HG03432 (cell line): Measurements from ENCODE around the gene NOTCH2.
"Not testable (repeated sequence)": the region's sequence is repeated elsewhere in the genome, so short reads cannot be mapped to it uniquely, and the experiment has no call there.

Experiments used
- ATAC-seq: cut with Tn5 transposase; IDR thresholded peaks from one replicate; pipeline ENCODE4 v1.9.1; 2021; ENCODE audit warnings: mild to moderate bottlenecking, moderate library complexity; ENCODE audit not compliant: unreplicated experiment

The NOTCH2 gene

DNA sequence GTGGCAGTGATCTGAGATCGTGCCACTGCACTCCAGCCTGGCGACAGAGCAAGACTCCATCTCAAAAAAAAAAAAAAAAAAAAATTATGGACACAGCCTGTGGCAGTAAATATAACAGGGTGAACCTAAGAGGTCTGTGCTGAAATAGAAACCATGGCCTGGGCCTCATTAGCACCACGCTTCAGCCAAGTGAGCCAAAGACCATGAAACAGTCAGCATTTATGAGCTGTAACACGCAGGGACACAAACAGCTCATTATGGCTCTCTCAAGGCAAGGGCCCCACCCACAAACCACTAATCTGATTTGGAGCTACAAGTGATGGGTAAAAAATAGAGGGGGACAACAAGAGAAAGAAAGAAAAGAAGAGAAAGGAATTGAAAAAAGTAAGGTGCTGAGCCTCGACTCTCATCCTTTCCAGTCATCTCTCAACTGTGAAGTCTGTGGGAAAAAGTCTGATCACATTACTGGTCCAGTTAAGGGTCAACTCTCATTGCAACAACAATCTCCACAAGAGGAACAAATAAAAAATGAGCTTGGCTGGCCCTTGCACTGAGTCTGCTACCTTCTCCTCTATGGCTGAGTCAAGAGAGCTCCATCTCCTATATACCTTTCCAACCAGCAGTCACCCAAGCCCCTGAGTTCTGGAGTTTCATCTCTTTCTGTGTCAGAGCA lies 93.7 kb downstream of the NOTCH2 start:
- not testable (repeated sequence) for ATAC-seq

- ATAC-seq = no peak
These were observed 94.5 kb downstream of the NOTCH2 start for GRCh38 chr1:119975006-119975405.

- no peak for ATAC-seq
These were observed 95.4 kb downstream of the NOTCH2 start for GRCh38 chr1:119974013-119974412.

GRCh38 chr1:119971710-119972570 lies 97.5 kb downstream of the NOTCH2 start:
- no peak for ATAC-seq

DNA sequence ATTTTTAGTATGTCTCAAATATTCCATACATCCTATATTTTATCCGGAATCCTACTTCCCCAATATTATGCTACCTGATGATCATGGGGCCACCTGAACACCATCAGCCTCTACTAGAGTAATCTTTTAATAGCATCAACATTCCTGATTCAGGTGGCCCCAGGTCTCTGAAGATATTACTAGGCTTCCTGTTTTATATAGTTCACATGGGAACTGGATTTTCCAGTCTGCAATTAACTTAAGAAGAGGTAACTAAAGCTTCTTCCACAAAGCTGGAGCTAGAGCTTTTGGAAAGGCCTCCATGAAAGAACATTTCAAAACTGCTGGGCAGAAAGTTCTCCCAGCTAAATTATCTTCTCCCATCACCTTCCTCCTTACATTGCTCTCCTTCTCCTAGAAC lies 100.9 kb downstream of the NOTCH2 start:
- ATAC-seq = no peak

DNA sequence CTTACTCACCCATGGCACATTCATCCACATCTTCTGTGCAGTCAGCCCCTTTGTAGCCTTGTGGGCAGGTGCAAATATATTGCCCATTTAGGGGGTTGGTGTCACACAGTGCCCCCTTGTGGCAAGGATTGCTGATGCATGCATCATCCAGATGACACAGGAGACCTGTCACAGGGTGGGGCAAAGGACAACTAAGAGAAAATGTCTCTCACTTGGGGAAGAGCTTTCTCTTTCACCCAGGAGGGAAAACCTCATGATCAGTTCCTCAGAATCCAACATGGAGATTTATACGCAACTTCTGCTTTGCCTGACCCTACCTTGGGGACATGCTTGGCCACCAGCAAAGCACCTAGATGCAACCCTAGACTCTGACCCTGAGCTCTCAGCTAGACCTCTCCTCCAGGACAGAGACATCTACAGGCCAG lies 101.4 kb downstream of the NOTCH2 start:
- peak; percentile 82 for ATAC-seq

DNA sequence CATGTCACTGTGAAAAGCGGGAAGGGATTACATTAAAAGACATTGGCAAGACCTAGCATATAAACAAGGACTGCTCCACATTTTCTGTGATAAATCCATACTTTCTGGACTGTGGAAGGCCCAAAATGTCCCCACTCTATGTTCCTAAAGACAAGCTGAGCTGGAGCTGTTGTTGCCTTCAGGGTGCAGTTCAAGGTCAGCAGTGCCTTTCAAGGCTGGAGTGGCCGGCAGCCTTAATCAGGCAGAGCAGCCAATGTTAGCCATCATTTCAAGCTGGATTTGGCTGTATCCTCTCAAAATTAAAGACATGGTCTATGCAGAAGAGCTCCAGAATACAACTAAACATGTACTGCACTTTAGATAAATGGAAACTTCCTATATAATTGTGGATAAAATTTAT lies 102.8 kb downstream of the NOTCH2 start:
- ATAC-seq = no peak

DNA sequence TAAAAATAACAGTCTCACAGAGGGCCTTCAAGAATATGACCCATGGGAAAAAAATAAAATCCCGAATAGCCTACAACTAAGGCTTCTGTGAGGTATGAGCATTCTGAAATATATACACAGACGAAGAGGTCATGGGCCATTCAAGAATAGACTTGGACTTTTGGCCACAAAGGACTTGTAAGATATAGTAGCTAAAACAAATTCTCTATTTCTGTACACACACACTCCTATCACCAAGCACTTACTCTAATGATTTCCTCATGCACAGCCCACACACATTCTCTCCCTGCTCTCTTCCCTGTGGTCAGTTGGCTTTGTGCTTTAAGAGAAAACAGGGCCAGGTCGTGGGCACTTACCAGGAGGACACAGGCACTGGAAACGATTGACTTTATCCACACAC lies 103.4 kb downstream of the NOTCH2 start:
- ATAC-seq = no peak

DNA sequence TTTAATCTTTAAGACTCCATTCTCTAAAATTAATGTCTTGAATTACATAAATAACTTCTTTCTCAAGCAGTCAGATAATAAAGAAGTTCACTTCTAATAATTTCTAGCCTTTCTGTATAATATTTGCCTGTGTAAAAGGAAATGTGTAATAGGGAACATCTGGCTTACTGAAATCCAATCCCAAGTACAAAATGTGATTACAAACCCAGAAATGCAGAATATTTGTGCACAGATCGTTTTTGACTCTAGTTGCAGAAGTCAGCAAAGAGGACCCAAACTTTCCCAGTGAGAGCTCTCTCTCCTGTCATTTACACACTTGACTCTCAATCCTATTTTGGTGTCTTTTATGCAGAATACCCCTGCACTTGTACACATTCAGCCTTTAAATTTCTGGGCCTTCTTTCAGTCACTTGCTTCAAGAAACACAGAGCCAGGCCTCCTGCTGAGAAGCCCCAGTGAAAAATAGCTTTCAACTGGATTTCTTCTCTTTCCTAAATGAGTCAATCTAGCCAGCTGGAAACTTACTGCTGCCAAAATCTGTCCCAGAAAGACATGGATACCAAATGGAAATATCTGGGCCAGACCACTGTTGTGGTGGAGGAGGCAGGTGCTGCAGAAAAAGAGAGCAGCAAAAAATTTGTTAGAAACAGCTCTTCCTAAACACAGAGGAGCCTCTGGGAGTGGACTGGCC lies 104.6 kb downstream of the NOTCH2 start:
- ATAC-seq = no peak

GRCh38 chr1:119962296-119962968 lies 107.0 kb downstream of the NOTCH2 start:
- ATAC-seq = no peak

DNA sequence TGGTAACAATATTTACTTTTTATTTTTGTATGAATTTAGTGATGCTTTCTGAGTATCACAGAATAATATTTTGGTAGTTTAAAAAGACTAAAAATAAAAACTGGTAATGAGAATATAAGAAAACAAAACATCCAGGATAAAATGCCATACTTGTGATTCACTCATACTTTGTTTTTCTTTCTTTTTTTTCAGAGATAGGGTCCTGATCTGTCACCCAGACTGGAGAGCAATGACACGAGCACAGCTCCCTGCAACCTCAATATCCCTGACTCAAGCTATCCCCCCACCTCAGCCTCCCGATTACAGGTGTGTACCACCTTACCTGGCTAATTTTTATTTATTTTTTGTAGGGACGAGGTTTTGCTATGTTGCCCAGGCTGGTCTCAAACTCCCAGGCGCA lies 109.0 kb downstream of the NOTCH2 start:
- ATAC-seq = no peak

DNA sequence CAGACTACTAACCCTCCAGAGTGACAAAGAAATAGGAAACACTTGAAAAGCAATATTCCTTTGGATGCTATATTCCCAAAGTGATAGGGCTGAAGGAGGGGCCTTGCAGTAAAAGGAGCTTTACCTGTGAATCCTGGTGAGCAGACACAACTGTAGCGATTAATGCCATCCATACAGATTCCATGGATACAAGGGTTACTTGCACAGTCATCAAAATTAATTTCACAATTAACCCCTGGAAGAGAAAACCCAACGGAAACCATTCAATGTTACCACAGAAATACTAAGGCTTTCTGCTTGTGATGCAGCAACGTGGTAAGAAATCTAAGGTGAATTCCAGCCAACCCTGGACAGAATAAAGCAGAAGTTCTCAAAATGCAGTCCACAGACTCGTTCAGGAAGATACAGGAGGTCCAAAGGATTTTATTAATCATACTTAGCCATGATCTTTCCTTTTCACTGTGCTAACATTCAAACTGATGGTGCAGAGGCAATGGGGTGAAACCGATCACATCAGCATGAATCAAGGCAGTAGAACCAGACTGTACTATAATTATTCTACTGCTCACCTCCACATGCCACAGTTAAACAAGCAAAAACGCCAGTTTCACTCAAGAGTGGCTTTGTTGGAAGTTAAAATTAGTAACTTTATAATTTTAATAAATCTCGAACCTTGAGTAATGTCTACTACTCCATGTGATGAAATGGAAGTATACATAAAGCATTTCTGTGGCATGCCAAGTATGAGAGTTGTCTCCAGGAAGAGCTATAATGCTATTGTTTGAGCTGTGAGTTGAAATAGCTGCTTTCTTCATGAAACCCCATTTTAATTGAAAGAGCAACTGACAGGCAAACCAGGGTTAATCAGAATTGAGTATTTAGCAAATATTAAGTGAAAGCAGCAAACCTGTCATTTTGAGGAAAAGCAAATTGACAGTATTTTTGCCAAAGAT lies 109.9 kb downstream of the NOTCH2 start:
- no peak for ATAC-seq

GRCh38 chr1:119958223-119958622 lies 111.2 kb downstream of the NOTCH2 start:
- no peak for ATAC-seq

GRCh38 chr1:119956306-119956705 lies 113.2 kb downstream of the NOTCH2 start:
- ATAC-seq = no peak

- no peak for ATAC-seq
These were observed 114.7 kb downstream of the NOTCH2 start for GRCh38 chr1:119954476-119955422.

DNA sequence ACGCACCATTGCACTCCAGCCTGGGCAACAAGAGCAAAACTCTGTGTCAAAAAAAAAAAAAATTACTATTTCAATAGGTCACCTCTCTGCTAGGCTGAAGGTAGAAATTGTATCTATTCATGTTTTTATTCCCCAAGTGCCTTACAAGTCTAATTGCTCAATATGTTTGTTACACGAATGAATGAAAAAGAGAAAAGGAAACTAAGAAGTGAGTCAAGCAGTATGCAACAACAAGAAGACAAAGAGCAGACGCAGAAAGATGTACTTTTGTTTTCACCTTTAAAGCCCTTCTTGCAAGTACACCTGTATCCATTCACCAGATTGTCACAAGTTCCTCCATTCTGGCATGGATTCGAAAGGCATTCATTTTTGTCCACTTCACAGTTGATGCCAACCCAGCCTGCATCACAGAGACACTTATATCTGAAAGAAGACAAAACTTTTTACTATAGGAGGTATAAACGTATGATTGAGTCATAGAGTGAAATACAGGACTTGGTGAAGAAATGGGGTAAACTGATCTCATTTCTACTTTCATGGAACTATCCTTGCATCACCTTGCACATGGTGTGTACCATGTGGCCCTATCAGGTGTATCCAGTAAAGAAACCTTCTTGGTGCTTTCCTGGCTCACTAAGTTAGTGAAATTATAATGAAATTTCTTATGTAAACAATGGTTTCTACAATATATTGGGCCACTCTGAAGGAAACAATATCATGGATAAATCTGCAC lies 116.0 kb downstream of the NOTCH2 start:
- no peak for ATAC-seq

DNA sequence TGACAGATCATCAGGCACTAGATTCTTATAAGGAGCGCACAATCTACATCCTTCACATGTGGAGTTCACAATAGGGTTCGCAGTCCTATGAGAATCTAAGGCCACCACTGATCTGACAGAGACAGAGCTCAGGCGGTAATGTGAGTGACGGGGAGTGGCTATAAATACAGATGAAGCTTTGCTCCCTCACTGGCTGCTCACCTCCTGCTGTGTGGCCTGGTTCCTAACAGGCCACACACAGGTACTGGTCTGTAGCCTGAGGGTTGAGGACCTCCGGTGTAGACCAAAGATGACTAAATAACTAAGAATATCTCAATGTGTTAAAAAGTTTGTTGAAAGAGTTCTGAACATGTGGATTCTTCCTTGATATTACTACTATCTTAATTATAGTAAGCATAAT lies 117.0 kb downstream of the NOTCH2 start:
- no peak for ATAC-seq
